GM18520 (cell line): Measurements from ENCODE around the gene TRAPPC2.
"Not testable (repeated sequence)": the region's sequence is repeated elsewhere in the genome, so short reads cannot be mapped to it uniquely, and the experiment has no call there.

Experiments
- ATAC-seq: cut with Tn5 transposase; IDR thresholded peaks from one replicate; pipeline ENCODE4 v1.9.1; 2021; ENCODE audit not compliant: unreplicated experiment

Gene TRAPPC2

DNA sequence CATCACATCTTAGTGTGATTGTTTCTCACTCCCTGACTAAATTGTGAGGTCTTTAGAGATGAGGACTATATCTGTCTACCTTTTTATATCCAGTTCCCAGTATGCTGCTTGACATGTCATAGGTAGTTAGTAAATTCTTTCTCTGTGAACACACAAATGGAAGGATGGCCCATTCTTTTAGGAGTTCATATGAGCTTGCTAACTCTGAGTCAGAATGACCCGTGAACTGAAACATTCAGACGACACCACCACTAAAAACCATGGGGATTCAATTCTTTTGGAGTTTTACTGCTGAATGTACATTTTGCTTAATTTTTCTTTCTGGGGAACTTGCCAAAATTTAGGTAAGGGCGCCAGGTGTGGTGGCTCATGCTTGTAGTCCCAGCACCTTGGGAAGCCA lies 14.1 kb upstream of the TRAPPC2 start:
- no peak for ATAC-seq

DNA sequence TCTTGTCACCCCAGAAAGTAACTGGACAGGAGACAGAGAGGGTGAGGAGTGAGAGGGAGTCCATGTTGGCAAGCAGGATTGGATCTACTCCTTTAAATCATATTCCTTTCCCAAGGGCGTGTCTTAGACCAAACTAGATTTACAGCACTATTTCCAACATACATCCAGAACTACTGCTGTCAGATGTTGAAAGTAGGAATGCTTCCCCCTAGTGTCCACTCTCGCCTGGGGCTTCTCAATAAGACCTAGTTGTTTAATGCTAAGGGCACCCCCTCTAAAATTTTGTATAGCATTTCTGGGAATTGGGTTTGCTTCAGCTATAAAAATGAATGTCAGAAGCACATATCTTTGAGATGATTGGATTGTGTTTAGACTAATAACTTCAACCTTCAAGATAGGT lies 13.4 kb upstream of the TRAPPC2 start:
- no peak for ATAC-seq

DNA sequence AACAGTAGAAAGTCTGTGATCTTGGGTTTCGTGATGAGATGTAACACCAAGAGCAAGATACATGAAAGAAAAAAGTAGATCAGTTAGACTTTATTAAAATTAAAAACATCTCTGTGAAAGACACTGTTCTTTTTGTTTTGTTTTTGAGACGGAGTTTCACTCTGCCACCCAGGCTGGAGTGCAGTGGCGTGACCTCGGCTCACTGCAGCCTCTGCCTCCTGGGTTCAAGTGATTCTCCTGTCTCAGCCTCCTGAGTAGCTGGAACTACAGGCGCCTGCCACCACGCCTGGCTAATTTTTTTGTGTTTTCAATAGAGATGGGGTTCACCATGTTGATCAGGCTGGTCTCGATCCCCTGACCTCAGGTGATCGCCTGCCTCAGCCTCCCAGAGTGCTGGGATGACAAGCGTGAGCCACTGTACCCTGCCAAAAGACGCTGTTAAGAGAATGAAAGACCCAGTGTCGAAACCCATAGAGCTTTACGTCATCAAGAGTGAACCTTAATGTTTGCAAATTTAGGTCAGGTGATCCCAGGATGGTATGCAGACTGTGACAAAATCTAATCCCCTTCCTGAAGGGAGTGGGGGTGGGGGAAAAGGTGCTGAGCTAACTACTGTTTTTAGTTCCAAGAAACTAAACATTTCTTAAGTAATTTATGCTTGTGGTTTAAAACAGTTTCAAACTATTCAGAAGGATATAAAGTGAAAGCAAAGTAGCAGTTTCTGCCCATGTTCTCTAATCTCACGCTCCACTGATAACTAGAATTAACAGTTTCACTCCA lies 8.2 kb upstream of the TRAPPC2 start:
- ATAC-seq, result peak; percentile 88

DNA sequence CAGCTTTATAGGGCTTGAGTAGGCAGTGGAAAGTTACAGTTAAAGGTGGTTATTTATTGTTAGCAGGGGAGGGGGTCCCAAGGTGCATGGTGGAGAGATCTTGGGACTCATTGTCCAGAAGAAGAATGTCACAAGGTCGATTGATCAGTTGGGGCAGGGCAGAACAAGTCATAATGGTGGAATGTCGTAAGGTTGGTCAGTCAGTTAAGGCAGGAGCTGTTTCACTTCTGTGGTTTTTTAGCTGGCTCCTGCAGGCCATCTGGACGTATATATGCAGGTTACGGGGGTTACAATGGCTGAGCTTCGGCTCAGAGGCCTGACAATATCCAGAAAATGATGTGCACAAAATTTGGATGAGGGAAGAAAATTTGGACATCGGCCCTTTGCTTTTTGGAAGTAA lies 7.3 kb upstream of the TRAPPC2 start:
- no peak for ATAC-seq

DNA sequence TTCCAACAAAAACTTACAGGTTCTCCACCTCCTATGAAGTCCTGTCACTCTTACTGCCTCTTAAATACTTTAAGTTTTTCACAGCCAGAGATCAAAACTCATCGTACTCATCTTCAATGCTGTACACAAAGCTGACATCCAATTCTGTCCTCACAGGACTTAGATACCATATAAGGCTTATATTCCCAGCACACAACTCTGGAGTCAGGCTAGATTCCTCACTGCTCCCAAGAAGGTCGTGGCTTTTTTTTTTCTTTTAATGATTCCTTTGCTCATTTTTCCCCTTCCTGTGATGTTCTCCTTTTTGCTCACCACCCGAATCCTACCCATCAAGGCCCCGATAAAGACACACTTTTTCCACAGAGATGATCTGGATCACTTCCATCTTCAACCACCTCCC lies 914 bp downstream of the TRAPPC2 start:
- ATAC-seq, result no peak

DNA sequence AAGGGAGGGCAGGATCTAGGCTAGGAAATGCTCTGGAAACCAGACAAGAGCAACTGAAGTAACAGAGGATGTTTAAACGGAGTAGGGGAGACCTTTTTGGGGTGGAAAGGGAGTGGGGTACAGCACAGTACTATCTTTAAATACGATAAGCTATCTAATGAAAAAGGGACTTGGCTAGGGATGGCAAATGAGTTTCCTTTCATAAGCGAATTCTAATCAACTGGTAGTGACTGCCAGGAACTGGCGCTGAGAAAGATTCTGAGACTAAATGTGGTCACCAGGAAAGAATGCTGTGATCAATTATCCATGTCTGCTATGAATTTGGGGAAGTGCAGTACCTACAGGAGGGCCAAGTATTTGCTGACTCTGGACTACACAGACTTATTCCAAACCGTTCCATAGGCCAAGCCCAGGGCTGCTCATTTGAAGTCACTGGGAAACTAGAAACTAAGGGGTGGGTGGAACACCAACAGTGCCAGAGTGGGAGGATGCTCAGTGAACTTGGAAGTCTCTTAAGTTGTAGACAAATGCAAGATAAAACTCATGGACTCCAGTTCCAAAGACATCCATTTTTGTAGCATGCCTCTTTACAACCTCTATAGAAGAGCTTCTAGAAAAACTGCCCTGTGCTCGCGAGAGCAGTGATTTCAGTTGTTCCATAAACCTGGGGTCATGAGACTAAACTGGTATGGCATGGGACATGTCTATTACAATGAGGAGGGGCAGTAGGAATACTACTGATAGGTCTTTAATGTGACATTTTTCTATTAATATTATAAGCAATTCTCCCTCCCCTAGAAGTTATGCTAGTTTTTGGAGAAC lies 2.0 kb downstream of the TRAPPC2 start:
- no peak for ATAC-seq

DNA sequence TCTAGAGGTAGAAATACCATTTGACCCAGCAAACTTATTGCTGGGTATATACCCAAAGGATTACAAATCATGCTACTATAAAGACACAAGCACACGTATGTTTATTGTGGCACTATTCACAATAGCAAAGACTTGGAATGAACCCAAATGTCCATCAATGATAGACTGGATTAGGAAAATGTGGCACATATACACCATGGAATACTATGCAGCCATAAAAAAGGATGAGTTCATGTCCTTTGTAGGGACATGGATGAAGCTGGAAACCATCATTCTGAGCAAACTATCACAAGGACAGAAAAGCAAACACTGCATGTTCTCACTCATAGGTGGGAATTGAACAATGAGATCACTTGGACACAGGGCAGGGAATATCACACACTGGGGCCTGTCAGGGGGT lies 3.9 kb downstream of the TRAPPC2 start:
- ATAC-seq, result not testable (repeated sequence)

DNA sequence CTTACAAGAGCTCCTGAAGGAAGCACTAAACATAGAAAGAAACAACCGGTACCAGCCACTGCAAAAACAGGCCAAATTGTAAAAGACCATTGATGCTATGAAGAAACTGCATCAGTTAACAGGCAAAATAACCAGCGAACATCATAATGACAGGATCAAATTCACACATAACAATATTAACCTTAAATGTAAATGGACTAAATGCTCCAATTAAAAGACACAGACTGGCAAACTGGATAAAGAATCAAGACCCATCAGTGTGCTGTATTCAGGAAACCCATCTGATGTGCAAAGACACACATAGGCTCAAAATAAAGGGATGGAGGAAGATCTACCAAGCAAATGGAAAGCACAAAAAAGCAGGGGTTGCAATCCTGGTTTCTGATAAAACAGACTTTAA lies 7.8 kb downstream of the TRAPPC2 start:
- ATAC-seq, result not testable (repeated sequence)

DNA sequence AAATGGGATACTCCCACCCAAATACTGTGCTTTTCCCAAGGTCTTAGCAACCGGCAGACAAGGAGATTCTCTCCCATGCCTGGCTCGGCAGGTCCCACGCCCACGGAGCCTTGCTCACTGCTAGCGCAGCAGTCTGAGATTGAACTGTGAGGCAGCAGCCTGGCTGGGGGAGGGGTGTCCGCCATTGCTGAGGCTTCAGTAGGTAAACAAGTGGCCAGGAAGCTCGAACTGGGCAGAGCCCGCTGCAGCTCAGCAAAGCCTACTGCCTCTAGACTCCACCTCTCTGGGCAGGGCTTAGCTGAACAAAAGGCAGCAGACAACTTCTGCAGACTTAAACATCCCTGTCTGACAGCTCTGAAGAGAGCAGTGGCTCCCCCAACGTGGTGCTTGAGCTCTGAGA lies 9.5 kb downstream of the TRAPPC2 start:
- ATAC-seq, result not testable (repeated sequence)

DNA sequence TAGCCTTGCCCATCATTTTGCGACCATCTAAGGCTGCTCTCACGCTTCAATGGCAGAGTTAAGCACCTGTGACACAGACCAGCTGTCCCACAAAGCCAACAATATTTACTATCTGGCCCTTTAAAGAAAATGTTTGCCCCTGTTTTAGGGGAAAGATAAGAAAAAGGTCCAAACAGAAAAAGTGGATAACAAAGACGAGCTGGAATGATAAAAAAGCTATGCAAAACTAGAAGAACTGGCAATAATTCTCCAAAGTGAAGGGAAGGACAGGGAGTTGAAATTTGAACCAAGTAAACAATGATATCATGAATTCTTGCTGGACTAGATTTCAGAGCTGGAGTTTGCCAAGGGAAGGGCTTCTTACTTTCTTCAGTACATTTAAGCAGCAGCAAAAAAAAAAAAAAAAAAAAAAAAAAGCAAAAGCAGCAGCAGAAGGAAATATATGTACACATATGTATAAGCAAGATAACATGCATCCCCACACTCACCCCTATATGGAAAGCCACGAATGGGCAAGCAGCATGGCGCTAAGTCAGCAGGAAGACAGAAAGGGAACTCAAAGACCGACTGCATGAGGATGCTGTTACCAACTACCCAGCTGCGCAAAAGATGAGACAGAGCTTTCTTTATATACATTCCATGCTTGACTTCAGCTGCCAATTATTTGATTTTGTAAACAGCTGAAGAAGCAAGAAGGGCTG lies 12.5 kb downstream of the TRAPPC2 start:
- ATAC-seq, result no peak

DNA sequence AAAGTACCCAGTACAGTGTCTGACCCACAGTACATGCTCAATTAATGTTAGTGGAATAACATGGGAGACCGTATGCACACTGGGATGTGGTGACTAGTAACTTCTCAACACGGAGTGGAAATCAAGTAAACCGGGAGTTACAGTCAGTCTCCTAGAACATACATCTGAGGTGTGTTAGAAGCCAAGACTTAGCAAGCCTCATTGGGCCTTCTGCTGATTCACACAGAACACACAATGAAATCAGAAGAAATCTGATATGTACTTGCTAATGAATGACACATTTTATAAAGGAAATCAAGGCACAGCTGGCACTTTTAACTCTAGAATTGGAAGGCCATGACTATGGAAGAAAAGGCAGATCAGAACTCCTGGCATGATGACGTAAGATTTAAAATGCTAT lies 13.0 kb downstream of the TRAPPC2 start:
- ATAC-seq, result no peak

DNA sequence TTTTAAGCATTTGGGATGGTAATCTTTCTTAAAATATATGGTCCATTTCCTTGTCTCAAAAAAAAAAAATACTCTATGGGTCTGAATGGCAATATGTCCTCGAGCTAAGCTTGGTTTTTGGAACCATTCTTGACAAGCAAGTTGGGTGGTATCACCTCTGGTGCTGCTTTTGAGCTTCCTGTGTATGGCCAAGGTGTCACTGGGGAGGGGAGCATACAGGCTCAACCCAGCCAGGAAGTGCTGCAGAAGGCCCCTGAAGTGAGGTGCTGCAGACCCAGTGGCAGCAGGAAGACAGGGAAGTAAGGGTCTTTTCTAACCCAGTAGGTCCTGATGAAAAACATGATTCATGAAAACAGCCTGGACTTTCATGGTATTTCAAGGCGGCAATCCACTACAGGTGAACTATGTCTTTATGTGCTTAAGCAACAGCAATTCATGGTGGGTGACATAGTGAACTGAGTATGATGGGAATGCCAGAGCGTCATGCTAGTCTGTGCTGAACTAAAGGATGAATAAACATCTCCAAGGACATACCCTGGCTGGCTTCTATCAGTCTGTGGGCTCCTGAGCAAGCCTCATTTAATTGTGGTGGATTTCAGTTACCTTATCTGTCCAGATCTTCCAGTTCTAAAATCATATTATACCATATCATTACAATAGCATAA lies 15.1 kb downstream of the TRAPPC2 start:
- no peak for ATAC-seq

DNA sequence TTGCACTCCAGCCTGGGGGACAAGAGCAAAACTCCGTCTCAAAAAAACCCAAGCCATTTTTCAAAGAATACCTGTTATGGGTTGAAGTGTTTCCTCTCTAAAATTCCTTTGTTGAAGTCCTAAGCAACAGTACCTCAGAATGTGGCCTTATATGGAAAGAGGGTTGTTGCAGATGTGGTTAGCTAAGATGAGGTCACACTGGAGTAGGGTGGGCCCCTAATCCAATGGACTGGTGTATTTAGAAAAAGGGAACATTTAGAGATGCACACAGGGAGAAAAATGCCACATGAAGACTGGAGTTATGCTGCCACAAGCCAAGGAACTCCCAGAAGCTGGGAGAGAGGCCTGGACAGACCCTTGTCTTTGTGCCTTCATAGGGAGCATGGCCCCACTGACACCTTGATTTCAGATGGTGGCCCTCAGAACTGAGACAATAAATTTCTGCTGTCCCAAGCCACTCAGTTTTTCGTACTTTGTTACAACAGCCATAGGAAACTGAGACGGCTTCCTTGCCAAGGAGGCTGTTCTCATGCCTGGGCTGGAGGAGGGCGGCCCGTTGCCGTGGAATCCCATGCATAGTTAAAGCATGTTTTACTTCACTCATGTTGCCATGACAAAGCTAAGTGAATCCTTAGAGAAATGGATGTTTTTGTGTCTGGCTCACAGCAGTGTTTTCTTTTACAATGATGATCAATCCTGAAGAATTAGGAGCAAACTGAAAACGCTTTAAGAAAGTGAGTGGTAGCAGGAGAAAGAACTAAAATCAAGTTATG lies 16.5 kb downstream of the TRAPPC2 start:
- no peak for ATAC-seq

DNA sequence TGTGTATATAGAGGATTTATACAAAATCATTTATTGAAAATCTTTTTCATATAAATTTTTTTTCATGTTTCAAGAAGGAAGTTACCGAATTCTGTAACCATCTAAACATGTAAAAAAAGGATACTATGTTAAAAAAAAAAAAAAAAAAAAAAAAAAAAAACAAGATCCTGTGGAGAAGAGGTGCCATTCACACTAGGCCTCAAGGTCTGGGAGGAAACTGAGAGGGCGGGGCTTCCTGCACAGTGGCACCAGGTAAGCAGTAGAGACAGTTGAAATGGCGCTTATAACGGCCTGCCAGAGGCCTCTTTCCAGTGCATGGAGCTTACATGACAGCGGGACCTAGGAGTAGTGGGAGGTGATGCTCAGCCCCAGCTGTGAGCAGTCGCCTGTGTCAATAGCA lies 17.5 kb downstream of the TRAPPC2 start:
- no peak for ATAC-seq

DNA sequence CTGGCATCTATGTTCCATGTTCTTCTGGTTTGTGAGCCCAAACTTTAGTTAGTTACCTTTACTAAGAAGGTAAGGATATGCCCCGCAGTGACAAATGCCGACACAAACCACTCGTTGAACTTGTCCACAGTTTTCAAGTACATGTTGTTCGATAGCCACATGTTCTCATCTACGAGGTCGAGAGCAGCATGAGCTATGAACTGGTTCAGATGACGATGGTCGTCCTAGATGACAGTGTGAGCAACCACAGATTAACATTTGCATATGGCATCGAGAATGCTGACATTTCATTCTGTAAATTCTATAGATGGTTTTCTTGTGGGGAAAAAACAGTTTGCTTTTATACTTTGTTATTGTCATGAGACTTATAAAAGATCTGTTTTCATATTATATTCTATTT lies 18.0 kb downstream of the TRAPPC2 start:
- no peak for ATAC-seq

DNA sequence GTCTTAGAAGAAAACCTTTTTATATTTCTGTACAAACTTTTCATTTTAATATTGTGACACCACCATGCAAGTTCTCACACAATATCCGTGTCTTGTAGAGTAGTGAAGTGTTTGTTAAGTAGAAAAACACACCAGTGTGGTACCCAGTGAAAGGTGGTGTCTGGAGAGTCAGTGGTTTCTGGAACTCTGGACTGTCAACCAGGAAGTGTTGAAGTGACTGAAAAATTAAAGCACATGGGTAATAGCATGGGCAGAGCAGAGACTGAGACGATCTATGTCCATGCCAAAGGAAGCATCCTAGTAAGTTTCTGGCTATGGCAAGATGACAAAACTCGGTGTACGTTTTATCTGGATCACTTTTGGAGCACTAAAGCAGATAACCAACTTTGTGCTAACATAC lies 23.3 kb downstream of the TRAPPC2 start:
- ATAC-seq, result no peak

DNA sequence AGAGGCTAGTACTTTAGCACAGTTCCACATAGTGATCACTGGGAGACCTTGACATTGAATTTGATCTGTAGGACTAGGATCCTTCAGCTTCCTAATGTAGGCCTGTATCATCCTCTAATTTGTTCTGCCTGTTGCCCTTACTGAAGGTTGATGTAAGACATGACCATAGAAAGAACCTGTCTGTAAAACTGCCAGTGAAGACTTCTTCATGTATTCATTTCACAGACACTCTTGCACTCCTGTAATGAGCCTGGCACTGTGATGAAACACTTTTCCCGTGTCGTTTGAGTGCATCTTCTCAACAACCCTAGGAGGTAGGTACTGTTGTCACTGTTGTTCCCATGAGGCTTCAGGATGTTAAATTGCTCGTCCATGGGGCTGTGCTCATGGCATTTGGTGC lies 30.8 kb downstream of the TRAPPC2 start:
- ATAC-seq, result no peak

DNA sequence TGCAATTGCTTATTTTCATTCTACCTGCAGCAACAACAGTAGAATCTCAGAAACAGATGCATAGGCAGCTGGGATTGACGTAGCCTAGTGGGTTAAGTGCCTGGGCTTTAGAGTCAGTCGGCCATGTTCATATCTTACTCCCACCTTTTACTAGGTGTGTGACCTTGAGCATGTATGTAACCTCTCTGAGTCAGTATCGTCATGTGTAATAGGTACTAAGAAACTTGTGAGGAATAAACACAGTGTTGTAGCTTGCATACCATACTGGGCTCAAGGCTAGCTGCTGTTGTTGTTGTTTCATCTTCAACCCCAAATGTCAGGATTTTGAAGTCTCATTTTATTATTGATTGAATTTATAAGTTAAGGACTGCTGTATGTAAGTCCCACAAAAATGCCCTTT lies 31.3 kb downstream of the TRAPPC2 start:
- no peak for ATAC-seq

DNA sequence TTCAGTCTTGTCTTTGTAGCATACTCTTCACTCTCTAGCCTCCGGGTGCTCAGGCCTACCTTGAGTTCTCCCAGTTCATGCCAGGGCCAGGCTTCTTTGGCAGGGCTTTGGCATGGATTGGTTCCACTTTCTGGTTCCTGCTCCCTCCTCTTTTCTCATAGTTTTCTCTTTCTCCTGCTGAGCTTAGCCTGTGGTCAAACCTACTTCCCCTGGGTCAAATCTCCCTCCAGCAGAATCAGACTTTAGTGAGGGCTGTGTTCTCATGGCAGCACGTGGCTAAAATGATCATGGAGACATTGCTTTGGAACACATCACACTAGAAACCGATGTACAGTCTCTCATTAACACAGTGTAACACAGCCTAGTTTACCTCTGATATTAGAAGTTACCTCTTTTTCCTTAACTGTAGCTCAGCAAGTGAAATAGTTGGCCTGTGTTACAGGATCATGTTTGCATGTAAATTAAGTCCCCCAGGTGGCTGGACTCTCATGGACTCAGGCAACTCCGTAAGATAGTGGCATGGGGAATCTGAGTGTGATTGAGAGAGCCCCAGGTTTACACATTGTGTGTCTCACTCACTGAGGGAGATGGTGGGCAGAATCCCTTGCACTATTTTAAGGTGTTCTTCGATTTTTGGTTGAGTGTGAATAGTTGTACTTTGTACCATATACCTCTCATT lies 32.2 kb downstream of the TRAPPC2 start:
- no peak for ATAC-seq

DNA sequence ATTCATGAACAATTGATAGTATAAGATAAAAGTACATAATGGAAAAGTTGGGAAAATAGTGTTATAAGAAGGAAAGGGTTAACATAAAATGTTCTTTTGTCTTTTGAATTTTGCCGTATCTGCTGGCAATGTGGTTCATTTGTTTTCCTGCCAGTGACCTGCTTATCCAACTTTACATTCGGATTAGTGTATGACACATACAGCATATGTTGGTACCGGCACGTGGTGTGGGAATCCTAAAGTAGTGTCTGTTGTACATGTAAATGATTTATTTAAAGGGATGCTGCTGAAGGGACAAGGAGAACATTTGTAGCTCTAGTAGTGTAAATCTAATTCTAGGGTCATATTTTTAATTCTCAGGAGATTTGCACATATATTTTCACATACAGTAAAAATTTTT lies 34.0 kb downstream of the TRAPPC2 start:
- no peak for ATAC-seq
